WTC11 (cell line): ENCODE data around the gene CFAP74. TPM values are rescaled to one million over a fixed set of nuclear protein-coding genes. Genes with fewer than 3 reads are reported as not detected.

Experiments used
- ATAC-seq: fragments of 200-7000 bp; cut with Tn5 transposase; 2 replicates; pipeline ENCODE4 v1.10.0; 2021; ENCODE audit warnings: mild to moderate bottlenecking, moderate library complexity
- CTCF ChIA-PET: fragments of 300-600 bp; sonication (Branson Sonifier 250); formaldehyde crosslinking; loops from one replicate; lab custom pipeline; 2021; ENCODE audit warnings: antibody characterized with exemption; lab: Charles Lee
- POLR2A ChIA-PET: fragments of 350-600 bp; sonication (Branson Sonifier 250); formaldehyde crosslinking; loops from one replicate; lab custom pipeline; 2021; ENCODE audit warnings: antibody characterized with exemption; lab: Charles Lee
- DNase-seq: peaks from one replicate; pipeline ENCODE4 v3.0.0; 2021; ENCODE audit warnings: low spot score
- H3K27ac Mint-ChIP-seq: 2 replicates; pipeline ENCODE4 v1.8.0; 2021; ENCODE audit warnings: mixed read lengths
- H3K27me3 Mint-ChIP-seq: 2 replicates; pipeline ENCODE4 v1.8.0; 2021; ENCODE audit warnings: low read depth, mild to moderate bottlenecking, moderate library complexity, mixed read lengths
- H3K36me3 Mint-ChIP-seq: 2 replicates; pipeline ENCODE4 v1.8.0; 2021; ENCODE audit warnings: mixed read lengths
- H3K4me1 Mint-ChIP-seq: 2 replicates; pipeline ENCODE4 v1.8.0; 2022; ENCODE audit warnings: mixed read lengths
- H3K4me3 Mint-ChIP-seq: 2 replicates; pipeline ENCODE4 v1.8.0; 2021; ENCODE audit warnings: mild to moderate bottlenecking, moderate library complexity, mixed read lengths
- H3K9me3 Mint-ChIP-seq: 2 replicates; pipeline ENCODE4 v1.8.0; 2021; ENCODE audit warnings: mixed read lengths
- AR ChIP-seq: fragments of 250-450 bp; sonication (Bioruptor Pico); IDR thresholded peaks from 2 replicates; pipeline ENCODE4 v1.9.0; 2021; ENCODE audit warnings: mild to moderate bottlenecking
- CTCF ChIP-seq: fragments of 200-600 bp; IDR thresholded peaks from 2 replicates; pipeline ENCODE4 v1.8.0; 2022; ENCODE audit warnings: antibody characterized with exemption
- E2F1 ChIP-seq: sonication (generic); formaldehyde crosslinking; IDR thresholded peaks from 2 replicates; pipeline ENCODE4 v1.8.0; 2022; ENCODE audit warnings: mild to moderate bottlenecking, missing genetic modification reagents
- ETV6 ChIP-seq: sonication (generic); formaldehyde crosslinking; IDR thresholded peaks from 2 replicates; pipeline ENCODE4 v1.8.1; 2022; ENCODE audit warnings: mild to moderate bottlenecking, missing genetic modification reagents
- GABPB1 ChIP-seq: sonication (generic); formaldehyde crosslinking; IDR thresholded peaks from 2 replicates; pipeline ENCODE4 v1.8.1; 2023; ENCODE audit warnings: mild to moderate bottlenecking, missing genetic modification reagents
- IRF1 ChIP-seq: sonication (generic); formaldehyde crosslinking; IDR thresholded peaks from 2 replicates; pipeline ENCODE4 v1.8.0; 2023; ENCODE audit warnings: missing genetic modification reagents
- JAZF1 ChIP-seq: fragments of 250-450 bp; sonication (Bioruptor Pico); IDR thresholded peaks from 2 replicates; pipeline ENCODE4 v1.9.0; 2021; ENCODE audit warnings: moderate library complexity, mild to moderate bottlenecking, inconsistent platforms
- MAX ChIP-seq: sonication (generic); formaldehyde crosslinking; IDR thresholded peaks from 2 replicates; pipeline ENCODE4 v1.8.0; 2022; ENCODE audit warnings: mild to moderate bottlenecking, missing genetic modification reagents
- MLX ChIP-seq: sonication (generic); formaldehyde crosslinking; IDR thresholded peaks from 2 replicates; pipeline ENCODE4 v1.8.1; 2023; ENCODE audit warnings: mild to moderate bottlenecking, missing genetic modification reagents, moderate library complexity
- NFYB ChIP-seq: sonication (generic); formaldehyde crosslinking; conservative IDR thresholded peaks from 2 replicates; pipeline ENCODE4 v1.8.0; 2022; ENCODE audit warnings: low read depth, missing genetic modification reagents
- SMAD3 ChIP-seq: sonication (generic); formaldehyde crosslinking; IDR thresholded peaks from 2 replicates; pipeline ENCODE4 v1.8.0; 2022; ENCODE audit warnings: missing genetic modification reagents, mild to moderate bottlenecking, borderline replicate concordance
- TEAD1 ChIP-seq: sonication (generic); formaldehyde crosslinking; IDR thresholded peaks from 2 replicates; pipeline ENCODE4 v1.8.0; 2022; ENCODE audit warnings: mild to moderate bottlenecking, missing genetic modification reagents
- TEAD4 ChIP-seq: sonication (generic); formaldehyde crosslinking; IDR thresholded peaks from 2 replicates; pipeline ENCODE4 v1.8.0; 2022; ENCODE audit warnings: mild to moderate bottlenecking, missing genetic modification reagents
- ZBTB21 ChIP-seq: sonication (generic); formaldehyde crosslinking; IDR thresholded peaks from 2 replicates; pipeline ENCODE4 v1.8.1; 2023; ENCODE audit warnings: mild to moderate bottlenecking, missing genetic modification reagents, borderline replicate concordance
- ZNF138 ChIP-seq: sonication (generic); formaldehyde crosslinking; conservative IDR thresholded peaks from 2 replicates; pipeline ENCODE4 v1.8.1; 2022; ENCODE audit warnings: mild to moderate bottlenecking, moderate library complexity, missing genetic modification reagents
- ZNF317 ChIP-seq: sonication (generic); formaldehyde crosslinking; IDR thresholded peaks from 2 replicates; pipeline ENCODE4 v1.8.1; 2023; ENCODE audit warnings: low read depth, mild to moderate bottlenecking, moderate library complexity, missing genetic modification reagents, borderline replicate concordance
- ZNF423 ChIP-seq: fragments of 250-450 bp; sonication (Bioruptor Pico); IDR thresholded peaks from 2 replicates; pipeline ENCODE4 v2.1.2; 2022; ENCODE audit warnings: mild to moderate bottlenecking, moderate library complexity
- total RNA-seq: library from RNA; stranded (reverse); gene quantifications from 3 replicates; pipeline ENCODE4 v1.2.3, GENCODE V29; 2021
- TF ChIP-seq, protein P1 (sequence below): sonication (generic); formaldehyde crosslinking; IDR thresholded peaks from 2 replicates; pipeline ENCODE4 v1.8.1; 2023; ENCODE audit warnings: mild to moderate bottlenecking, missing genetic modification reagents, borderline replicate concordance
- TF ChIP-seq, protein P2 (sequence below): sonication (generic); formaldehyde crosslinking; IDR thresholded peaks from 2 replicates; pipeline ENCODE4 v1.8.0; 2022; ENCODE audit warnings: mild to moderate bottlenecking, missing genetic modification reagents
- TF ChIP-seq, protein P3 (sequence below): sonication (generic); formaldehyde crosslinking; IDR thresholded peaks from 2 replicates; pipeline ENCODE4 v1.8.1; 2023; ENCODE audit warnings: mild to moderate bottlenecking, missing genetic modification reagents

CFAP74 gene
- total RNA-seq, 1 experiment from 2014 or later: 0.35 TPM

DNA sequence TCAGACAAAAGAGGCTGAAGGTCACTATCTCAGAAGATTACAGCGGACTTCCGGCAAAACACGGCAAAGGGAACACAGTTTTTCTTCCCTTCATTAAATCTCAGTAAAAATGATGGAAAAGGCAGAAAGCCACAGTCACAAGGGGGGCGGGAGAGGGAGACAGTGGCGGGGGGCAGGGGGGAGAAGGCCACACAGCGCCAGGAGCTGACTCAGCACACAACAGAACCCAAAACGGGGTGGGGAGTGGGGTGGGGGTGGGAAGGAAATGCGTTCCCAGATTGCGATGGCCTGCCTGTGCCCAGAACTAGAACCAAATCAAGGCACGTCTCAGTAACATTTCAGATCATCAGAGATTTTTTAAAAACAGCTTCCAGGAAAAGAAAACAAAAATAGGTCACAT, 13.4 kb downstream of the CFAP74 start (continued):
- no peak for TF ChIP-seq CTCF

DNA sequence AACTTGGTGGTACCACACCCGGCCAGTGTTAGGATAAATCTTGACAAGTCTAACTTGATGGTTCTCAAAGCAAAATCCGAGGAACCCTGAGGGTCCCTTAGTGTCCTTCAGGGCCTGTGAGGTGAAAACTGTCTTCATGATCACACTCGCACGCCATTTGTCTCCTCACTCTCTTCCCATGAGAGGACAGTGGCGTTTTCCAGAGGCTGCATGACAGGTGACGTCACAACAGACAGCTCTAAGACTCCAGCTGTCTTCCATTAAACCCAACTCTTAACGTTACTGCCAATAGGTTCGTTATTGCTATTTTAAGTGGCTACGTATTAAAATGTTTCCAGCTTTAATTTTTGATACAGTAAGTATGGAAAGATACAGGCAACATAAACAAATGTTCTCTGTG, 13.8 kb downstream of the CFAP74 start:
- H3K9me3 Mint-ChIP-seq: no peaks in the 10 kb centered on the region
- H3K4me3 Mint-ChIP-seq: no peak overlapping the region
- no peak for DNase-seq
- ATAC-seq: no peak
- H3K27ac Mint-ChIP-seq: no peak overlapping the region
- ChIA-PET CTCF (interaction anchor here (1.1 to 2.5 kb wide), 4 partner anchors 29 to 150 kb away, joined by 3 to 10 read pairs (median 6); no protein-coding TSS in a partner anchor), POLR2A (no interaction called here)
- TF ChIP-seq MLX (CRISPR knock-in tag): no peak
- TF ChIP-seq NFYB (CRISPR knock-in tag): no peak
- TF ChIP-seq, protein P1, sequence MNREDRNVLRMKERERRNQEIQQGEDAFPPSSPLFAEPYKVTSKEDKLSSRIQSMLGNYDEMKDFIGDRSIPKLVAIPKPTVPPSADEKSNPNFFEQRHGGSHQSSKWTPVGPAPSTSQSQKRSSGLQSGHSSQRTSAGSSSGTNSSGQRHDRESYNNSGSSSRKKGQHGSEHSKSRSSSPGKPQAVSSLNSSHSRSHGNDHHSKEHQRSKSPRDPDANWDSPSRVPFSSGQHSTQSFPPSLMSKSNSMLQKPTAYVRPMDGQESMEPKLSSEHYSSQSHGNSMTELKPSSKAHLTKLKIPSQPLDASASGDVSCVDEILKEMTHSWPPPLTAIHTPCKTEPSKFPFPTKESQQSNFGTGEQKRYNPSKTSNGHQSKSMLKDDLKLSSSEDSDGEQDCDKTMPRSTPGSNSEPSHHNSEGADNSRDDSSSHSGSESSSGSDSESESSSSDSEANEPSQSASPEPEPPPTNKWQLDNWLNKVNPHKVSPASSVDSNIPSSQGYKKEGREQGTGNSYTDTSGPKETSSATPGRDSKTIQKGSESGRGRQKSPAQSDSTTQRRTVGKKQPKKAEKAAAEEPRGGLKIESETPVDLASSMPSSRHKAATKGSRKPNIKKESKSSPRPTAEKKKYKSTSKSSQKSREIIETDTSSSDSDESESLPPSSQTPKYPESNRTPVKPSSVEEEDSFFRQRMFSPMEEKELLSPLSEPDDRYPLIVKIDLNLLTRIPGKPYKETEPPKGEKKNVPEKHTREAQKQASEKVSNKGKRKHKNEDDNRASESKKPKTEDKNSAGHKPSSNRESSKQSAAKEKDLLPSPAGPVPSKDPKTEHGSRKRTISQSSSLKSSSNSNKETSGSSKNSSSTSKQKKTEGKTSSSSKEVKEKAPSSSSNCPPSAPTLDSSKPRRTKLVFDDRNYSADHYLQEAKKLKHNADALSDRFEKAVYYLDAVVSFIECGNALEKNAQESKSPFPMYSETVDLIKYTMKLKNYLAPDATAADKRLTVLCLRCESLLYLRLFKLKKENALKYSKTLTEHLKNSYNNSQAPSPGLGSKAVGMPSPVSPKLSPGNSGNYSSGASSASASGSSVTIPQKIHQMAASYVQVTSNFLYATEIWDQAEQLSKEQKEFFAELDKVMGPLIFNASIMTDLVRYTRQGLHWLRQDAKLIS (CRISPR knock-in tag): no peak
- TF ChIP-seq ZNF423 (CRISPR knock-in tag): no peak
- no peak for TF ChIP-seq SMAD3 (CRISPR knock-in tag)
- no peak for TF ChIP-seq E2F1 (CRISPR knock-in tag)
- no peak for TF ChIP-seq ZNF138
- no peak for TF ChIP-seq JAZF1 (CRISPR knock-in tag)
- TF ChIP-seq IRF1 (CRISPR knock-in tag): no peak
- TF ChIP-seq ZBTB21 (CRISPR knock-in tag): no peak
- TF ChIP-seq ZNF317 (CRISPR knock-in tag): no peak
- TF ChIP-seq ETV6 (CRISPR knock-in tag): no peak
- no peak for TF ChIP-seq MAX (CRISPR knock-in tag)
- TF ChIP-seq, protein P2, sequence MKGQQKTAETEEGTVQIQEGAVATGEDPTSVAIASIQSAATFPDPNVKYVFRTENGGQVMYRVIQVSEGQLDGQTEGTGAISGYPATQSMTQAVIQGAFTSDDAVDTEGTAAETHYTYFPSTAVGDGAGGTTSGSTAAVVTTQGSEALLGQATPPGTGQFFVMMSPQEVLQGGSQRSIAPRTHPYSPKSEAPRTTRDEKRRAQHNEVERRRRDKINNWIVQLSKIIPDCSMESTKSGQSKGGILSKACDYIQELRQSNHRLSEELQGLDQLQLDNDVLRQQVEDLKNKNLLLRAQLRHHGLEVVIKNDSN (CRISPR knock-in tag): no peak
- TF ChIP-seq, protein P3, sequence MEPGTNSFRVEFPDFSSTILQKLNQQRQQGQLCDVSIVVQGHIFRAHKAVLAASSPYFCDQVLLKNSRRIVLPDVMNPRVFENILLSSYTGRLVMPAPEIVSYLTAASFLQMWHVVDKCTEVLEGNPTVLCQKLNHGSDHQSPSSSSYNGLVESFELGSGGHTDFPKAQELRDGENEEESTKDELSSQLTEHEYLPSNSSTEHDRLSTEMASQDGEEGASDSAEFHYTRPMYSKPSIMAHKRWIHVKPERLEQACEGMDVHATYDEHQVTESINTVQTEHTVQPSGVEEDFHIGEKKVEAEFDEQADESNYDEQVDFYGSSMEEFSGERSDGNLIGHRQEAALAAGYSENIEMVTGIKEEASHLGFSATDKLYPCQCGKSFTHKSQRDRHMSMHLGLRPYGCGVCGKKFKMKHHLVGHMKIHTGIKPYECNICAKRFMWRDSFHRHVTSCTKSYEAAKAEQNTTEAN (CRISPR knock-in tag): no peak
- no peak for TF ChIP-seq TEAD1 (CRISPR knock-in tag)
- TF ChIP-seq TEAD4 (CRISPR knock-in tag): no peak
- no peak for TF ChIP-seq AR (CRISPR knock-in tag)
- no peak for TF ChIP-seq GABPB1 (CRISPR knock-in tag)
- H3K27me3 Mint-ChIP-seq: no peaks in the 10 kb centered on the region
- no peaks in the 10 kb centered on the region for H3K4me1 Mint-ChIP-seq
- no peaks in the 10 kb centered on the region for H3K36me3 Mint-ChIP-seq
